Measurements from ENCODE around the gene CFAP91.

Gene CFAP91

DNA sequence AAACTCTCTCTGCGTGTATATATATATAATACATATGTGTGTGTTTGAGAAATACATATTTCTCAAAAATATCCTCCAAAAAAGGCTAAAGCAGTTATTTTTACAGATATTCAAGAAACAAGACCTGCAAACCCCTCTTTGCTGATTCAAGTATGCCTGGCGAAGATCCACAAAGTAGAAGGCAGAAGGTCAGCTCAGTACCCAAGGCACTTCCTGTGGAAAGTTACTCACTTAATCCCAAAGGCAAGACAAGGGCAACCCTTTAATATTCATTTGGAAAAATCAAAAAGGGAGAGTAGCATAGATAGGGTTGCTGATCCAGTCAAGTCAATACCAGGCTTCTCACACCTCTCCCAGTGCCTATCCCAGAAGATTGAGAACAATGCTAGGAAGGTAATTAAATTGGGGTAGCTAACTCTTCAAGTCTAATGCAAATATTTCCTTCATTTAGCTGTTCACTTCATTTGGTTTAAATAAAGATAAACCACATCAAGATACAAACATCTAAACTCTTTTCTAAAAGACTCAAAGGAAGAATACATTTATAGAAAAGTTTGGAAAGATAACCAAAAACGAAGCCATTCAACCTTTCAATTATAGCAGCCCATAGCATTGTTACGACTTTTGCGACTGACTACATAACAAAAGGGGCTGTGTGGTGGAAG is 32.8 kb upstream of the CFAP91 start:
- TF ChIP-seq, protein P1, sequence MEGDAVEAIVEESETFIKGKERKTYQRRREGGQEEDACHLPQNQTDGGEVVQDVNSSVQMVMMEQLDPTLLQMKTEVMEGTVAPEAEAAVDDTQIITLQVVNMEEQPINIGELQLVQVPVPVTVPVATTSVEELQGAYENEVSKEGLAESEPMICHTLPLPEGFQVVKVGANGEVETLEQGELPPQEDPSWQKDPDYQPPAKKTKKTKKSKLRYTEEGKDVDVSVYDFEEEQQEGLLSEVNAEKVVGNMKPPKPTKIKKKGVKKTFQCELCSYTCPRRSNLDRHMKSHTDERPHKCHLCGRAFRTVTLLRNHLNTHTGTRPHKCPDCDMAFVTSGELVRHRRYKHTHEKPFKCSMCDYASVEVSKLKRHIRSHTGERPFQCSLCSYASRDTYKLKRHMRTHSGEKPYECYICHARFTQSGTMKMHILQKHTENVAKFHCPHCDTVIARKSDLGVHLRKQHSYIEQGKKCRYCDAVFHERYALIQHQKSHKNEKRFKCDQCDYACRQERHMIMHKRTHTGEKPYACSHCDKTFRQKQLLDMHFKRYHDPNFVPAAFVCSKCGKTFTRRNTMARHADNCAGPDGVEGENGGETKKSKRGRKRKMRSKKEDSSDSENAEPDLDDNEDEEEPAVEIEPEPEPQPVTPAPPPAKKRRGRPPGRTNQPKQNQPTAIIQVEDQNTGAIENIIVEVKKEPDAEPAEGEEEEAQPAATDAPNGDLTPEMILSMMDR (IDR thresholded peaks at IDR 0.05; ENCODE audit: low read depth, low read length, missing control alignments), result no peak
- DNase-seq (ENCODE audit: low read depth), result no peak
- H3K4me3 ChIP-seq (ENCODE audit: low read depth, low read length), result no peak overlapping the region

DNA sequence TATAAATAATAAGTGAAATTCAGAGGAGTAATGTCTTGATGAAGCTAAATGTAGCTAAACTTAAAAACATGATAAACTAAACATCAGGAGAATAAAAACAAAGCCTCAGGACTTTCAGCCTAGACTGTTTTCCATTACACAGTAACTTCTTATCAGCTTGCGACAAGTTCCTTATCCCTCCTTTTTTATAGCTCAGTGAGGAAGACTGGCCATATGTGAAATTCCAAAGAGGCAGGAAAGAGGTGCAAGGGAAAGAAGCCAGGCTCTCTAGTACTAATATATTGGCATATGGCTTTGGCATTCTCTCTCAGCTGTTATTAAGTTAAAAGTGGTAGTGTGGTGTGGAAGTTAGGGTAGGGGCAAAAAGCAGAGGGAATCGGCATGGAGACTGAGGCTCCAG is 30.0 kb upstream of the CFAP91 start:
- no peak overlapping the region for H3K4me3 ChIP-seq (ENCODE audit: low read depth, low read length)
- DNase-seq (ENCODE audit: low read depth), result no peak
- TF ChIP-seq, protein P1 (IDR thresholded peaks at IDR 0.05; ENCODE audit: low read depth, low read length, missing control alignments), result no peak

GRCh38 chr3:119673875-119674274 is 28.9 kb upstream of the CFAP91 start:
- no peak overlapping the region for H3K4me3 ChIP-seq (ENCODE audit: low read depth, low read length)
- TF ChIP-seq, protein P1 (IDR thresholded peaks at IDR 0.05; ENCODE audit: low read depth, low read length, missing control alignments), result no peak
- DNase-seq (ENCODE audit: low read depth), result no peak

DNA sequence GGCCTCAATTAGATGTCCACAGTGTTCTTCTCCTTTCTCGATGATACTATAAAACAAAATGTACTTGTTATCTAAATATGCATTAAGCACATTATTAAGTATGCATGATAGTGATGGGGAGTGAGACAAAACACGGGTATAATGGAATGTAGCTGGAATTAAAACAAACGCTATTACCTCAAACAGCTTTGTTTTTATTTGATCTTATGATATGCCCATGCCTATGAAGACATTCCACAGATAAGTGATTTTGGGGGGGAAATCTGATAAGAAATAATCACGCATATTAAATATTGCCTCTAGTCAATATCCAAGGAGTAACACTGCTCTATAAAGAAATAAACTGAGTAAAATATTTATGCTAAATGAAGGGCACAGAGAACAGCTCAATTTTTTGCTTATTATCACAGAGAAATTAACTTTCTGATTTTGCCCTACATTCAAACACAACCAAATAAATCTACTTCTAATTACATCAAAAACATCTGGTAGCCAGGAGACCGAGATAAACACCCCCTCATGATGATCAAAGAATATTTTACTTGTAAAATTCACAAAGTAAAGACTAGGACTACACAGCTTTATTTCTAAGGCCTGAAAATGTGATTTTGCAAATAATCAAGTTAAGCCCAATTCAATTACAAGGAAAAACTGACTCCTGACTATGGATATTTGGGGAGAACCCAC is 27.5 kb upstream of the CFAP91 start:
- H3K4me3 ChIP-seq (ENCODE audit: low read depth, low read length), result peak overlapping the region; percentile 55
- TF ChIP-seq, protein P1 (IDR thresholded peaks at IDR 0.05; ENCODE audit: low read depth, low read length, missing control alignments), result no peak
- no peak for DNase-seq (ENCODE audit: low read depth)

- peak overlapping the region; percentile 55 for H3K4me3 ChIP-seq (ENCODE audit: low read depth, low read length)
- TF ChIP-seq, protein P1 (IDR thresholded peaks at IDR 0.05; ENCODE audit: low read depth, low read length, missing control alignments), result no peak
- no peak for DNase-seq (ENCODE audit: low read depth)
Observed at GRCh38 chr3:119676020-119676419, 26.8 kb upstream of the CFAP91 start.

DNA sequence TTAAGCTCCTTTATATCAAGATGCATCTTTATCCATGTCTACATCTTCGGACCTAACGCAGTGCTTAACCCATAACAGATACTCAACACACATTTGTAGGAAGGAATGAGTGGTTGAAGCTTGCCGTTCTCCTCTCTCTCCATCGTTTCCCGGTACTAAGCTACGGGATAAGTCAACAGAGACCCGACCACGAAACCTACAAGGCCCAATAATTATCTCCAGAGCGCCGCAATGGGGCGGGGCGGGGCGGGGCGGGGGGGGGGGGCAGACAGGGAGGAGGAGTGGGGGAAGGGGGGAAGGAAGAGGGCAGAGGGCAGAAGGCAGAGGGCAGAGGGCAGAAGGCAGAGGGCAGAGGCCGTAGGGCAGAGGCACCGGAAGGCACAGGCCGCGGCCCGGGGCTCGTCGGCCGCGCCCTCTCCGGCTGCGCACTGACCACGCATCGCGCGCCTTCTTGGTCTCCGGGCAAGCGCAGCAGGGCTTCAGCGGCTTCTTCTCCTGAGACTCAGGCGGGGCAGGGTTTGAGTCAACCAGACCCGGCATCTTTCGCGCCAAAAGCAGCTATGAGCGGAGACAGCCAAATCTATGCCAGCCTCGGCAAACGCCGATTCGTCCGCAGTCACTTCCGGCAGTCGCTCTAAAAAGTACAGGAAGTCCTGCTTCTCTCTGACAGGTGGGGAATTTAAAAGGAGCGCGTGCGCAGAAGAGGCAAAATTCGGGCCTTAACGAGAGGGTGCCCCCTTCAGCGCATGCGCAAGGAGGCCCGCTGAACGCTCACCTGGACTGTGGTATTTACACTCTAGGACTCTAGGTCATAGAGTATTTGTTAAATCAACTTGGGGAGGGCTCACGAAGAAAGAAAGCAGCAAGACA is 25.8 kb upstream of the CFAP91 start, which contains the start of gene COX17:
TSS of gene COX17 (minus strand) at position 636 of the 870 bp plus-strand sequence. CDS start at position 540, 96 bp downstream.
- peak; percentile 98 for DNase-seq (ENCODE audit: low read depth)
- peak within 1 kb of the TSS; percentile 55 for H3K4me3 ChIP-seq (ENCODE audit: low read depth, low read length)
- TF ChIP-seq, protein P1 (IDR thresholded peaks at IDR 0.05; ENCODE audit: low read depth, low read length, missing control alignments), result no peak
